Measurements from ENCODE around the gene TNRC6C.

The TNRC6C gene

GRCh38 chr17:78142119-78142861 lies 183.8 kb downstream of the TNRC6C start:
- DNase-seq = no peak

- DNase-seq = no peak
Observed at GRCh38 chr17:78143214-78144146, 185.0 kb downstream of the TNRC6C start.

- peak; percentile 85 for DNase-seq
Observed at GRCh38 chr17:78144147-78144719, 185.7 kb downstream of the TNRC6C start.

GRCh38 chr17:78144736-78145641 lies 186.5 kb downstream of the TNRC6C start:
- no peak for DNase-seq

GRCh38 chr17:78146471-78146869 lies 188.0 kb downstream of the TNRC6C start:
- DNase-seq = no peak

- no peak for DNase-seq
Observed at GRCh38 chr17:78146881-78147280, 188.4 kb downstream of the TNRC6C start.

- DNase-seq = no peak
Observed at GRCh38 chr17:78147315-78147998, 189.0 kb downstream of the TNRC6C start.

- DNase-seq = no peak
Observed at GRCh38 chr17:78148286-78149016, 189.9 kb downstream of the TNRC6C start.

- DNase-seq = no peak
Observed at GRCh38 chr17:78151514-78152008, 193.1 kb downstream of the TNRC6C start.

GRCh38 chr17:78154903-78155811 lies 196.7 kb downstream of the TNRC6C start:
- DNase-seq = peak; percentile 75

Data from OCI-M1 (cell line).